ENCODE data around the gene TMTC2. TPM values are rescaled to one million over a fixed set of nuclear protein-coding genes. Genes with fewer than 3 reads are reported as not detected.

The TMTC2 gene
- total RNA-seq, 4 donors from 2014 or later = 10.5 to 15.9 (median 11.5) TPM

- ATAC-seq (ENCODE audit: low FRiP score) = no peak
- no peak for TF ChIP-seq CTCF (IDR thresholded peaks at IDR 0.05)
- no peak for DNase-seq (ENCODE audit: low spot score)
Measured at GRCh38 chr12:83150465-83151189, 463.9 kb downstream of the TMTC2 start.

- no peak for ATAC-seq (ENCODE audit: low FRiP score)
- DNase-seq (ENCODE audit: low spot score) = no peak
- TF ChIP-seq CTCF (IDR thresholded peaks at IDR 0.05) = no peak
Measured at GRCh38 chr12:83153177-83153576, 466.5 kb downstream of the TMTC2 start.

GRCh38 chr12:83156815-83157214, 470.1 kb downstream of the TMTC2 start:
- TF ChIP-seq CTCF (IDR thresholded peaks at IDR 0.05) = no peak
- DNase-seq (ENCODE audit: low spot score) (no peak), ATAC-seq (ENCODE audit: low FRiP score) (no peak)

- no peak for TF ChIP-seq CTCF (IDR thresholded peaks at IDR 0.05)
- ATAC-seq (ENCODE audit: low FRiP score) (no peak), DNase-seq (ENCODE audit: low spot score) (no peak)
Measured at GRCh38 chr12:83157604-83158003, 470.9 kb downstream of the TMTC2 start.

- no peak for ATAC-seq (ENCODE audit: low FRiP score)
Measured at GRCh38 chr12:83158613-83159207, 472.0 kb downstream of the TMTC2 start.

GRCh38 chr12:83161456-83161855, 474.8 kb downstream of the TMTC2 start:
- no peak for TF ChIP-seq CTCF (IDR thresholded peaks at IDR 0.05)
- DNase-seq (ENCODE audit: low spot score) = no peak
- ATAC-seq (ENCODE audit: low FRiP score) = no peak

More at GRCh38 chr12:83158613-83159207, 472.0 kb downstream of the TMTC2 start:
- no peak for TF ChIP-seq CTCF (IDR thresholded peaks at IDR 0.05)
- DNase-seq (ENCODE audit: low spot score) = no peak

GRCh38 chr12:83168751-83169150, 482.0 kb downstream of the TMTC2 start:
- no peak for TF ChIP-seq CTCF (IDR thresholded peaks at IDR 0.05)
- DNase-seq (ENCODE audit: low spot score) = no peak
- ATAC-seq (ENCODE audit: low FRiP score) = no peak
